ENCODE results near the gene APOL5. TPM values are rescaled to one million over a fixed set of nuclear protein-coding genes. Genes with fewer than 3 reads are reported as not detected.

The APOL5 gene
- total and polyA plus RNA-seq, 10 of the 15 experiments (the other 5 are each of a cell fraction or from before 2014, with no cell fraction given) = not detected

DNA sequence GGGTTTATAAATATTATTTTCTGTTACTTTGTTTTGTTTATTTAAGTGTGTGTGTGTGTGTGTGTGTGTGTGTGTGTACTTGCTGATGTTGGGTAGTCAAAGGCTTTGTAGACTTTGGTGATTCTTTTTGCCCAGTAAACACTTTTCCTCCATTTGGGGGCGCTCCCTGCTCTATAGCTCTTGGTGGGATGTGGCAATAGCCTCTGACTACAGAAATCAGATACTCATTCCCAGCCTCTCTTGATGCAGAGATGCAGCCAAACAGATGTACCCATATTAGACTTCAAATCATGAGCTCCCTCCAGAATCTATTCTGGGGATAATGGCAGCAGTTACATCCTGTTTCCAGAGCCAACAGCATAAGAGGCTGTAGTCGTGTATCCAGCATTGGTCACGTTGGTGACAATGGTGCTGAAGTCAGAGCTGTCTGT lies 33.4 kb upstream of the APOL5 start (continued):
- TF ChIP-seq, protein P1, sequence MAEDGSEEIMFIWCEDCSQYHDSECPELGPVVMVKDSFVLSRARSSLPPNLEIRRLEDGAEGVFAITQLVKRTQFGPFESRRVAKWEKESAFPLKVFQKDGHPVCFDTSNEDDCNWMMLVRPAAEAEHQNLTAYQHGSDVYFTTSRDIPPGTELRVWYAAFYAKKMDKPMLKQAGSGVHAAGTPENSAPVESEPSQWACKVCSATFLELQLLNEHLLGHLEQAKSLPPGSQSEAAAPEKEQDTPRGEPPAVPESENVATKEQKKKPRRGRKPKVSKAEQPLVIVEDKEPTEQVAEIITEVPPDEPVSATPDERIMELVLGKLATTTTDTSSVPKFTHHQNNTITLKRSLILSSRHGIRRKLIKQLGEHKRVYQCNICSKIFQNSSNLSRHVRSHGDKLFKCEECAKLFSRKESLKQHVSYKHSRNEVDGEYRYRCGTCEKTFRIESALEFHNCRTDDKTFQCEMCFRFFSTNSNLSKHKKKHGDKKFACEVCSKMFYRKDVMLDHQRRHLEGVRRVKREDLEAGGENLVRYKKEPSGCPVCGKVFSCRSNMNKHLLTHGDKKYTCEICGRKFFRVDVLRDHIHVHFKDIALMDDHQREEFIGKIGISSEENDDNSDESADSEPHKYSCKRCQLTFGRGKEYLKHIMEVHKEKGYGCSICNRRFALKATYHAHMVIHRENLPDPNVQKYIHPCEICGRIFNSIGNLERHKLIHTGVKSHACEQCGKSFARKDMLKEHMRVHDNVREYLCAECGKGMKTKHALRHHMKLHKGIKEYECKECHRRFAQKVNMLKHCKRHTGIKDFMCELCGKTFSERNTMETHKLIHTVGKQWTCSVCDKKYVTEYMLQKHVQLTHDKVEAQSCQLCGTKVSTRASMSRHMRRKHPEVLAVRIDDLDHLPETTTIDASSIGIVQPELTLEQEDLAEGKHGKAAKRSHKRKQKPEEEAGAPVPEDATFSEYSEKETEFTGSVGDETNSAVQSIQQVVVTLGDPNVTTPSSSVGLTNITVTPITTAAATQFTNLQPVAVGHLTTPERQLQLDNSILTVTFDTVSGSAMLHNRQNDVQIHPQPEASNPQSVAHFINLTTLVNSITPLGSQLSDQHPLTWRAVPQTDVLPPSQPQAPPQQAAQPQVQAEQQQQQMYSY (CRISPR knock-in tag; IDR thresholded peaks at IDR 0.05) = no peak

DNA sequence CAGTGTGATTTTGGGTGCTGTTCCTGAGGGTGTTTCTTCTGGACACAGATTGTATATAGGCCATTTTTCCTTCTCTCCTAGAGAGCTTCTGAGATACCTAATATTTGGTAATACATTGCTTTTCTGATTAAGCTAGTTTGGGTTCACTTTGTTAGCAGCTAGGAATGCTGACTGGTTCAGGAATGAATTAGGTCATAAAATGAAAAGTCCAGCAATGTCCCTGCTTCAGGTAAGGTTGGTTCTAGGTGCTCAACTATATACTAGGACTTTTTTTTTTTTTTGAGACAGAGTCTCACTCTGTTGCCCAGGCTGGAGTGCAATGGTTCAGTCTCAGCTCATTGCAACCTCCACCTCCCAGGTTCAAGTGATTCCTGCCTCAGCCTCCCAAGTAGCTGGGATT lies 32.9 kb upstream of the APOL5 start:
- Histone ChIP-seq H3K4me2 (ENCODE audit: control insufficient read depth, insufficient read depth) (no peak overlapping the region), H3K4me3 (no peak overlapping the region), H2AFZ (ENCODE audit: control insufficient read depth, low read depth, low read length) (no peak overlapping the region), H3K4me1 (ENCODE audit: control insufficient read depth, insufficient read depth, low read length) (no peaks in the 10 kb centered on the region), H3K36me3 (ENCODE audit: control insufficient read depth in 2 of 2, insufficient read depth in 2 of 2, low read length in 1 of 2) (no peaks in the 10 kb centered on the region), H3K9ac (ENCODE audit: control insufficient read depth, insufficient read depth, low read length) (no peak overlapping the region), H3K79me2 (ENCODE audit: control insufficient read depth, insufficient read depth, low read length) (no peaks in the 10 kb centered on the region), H3K9me3 (replicated peaks; ENCODE audit: control insufficient read depth, insufficient read depth, low read length) (peaks cover 2% of the 10 kb centered on the region; the same call in 1 of the 3 replicates), H3K27me3 (replicated peaks in 1 of 2; ENCODE audit: control insufficient read depth in 2 of 2, insufficient read depth in 2 of 2, low read length in 1 of 2) (no peaks in the 10 kb centered on the region), H3K27ac (ENCODE audit: control insufficient read depth, insufficient read depth) (no peak overlapping the region), H4K20me1 (ENCODE audit: control insufficient read depth, insufficient read depth) (no peaks in the 10 kb centered on the region)
- FAIRE-seq (no peak), ATAC-seq (no peak), DNase-seq (ENCODE audit: low read depth, low spot score) (no peak)
- no TSS peak for BruUV-seq (replicated peaks)
- ChIA-PET CTCF (interaction anchor here (0.8 to 0.9 kb wide), 3 partner anchors 61 to 236 kb away, joined by 3 read pairs; no protein-coding TSS in a partner anchor), RAD21 (ENCODE audit: unreplicated experiment) (interaction anchor here (0.9 kb wide), 1 partner anchor 55 kb away, joined by 3 read pairs; no protein-coding TSS in a partner anchor), POLR2A (no interaction called here), SMC1A (ENCODE audit: uncharacterized antibody, unreplicated experiment) (interaction anchor here (0.6 to 2.0 kb wide), 4 partner anchors 8 to 64 kb away, joined by 3 to 5 read pairs (median 4); no protein-coding TSS in a partner anchor)
- intact Hi-C loops (cut with micrococcal nuclease; ENCODE audit: unreplicated experiment) = no loop called here
- in situ Hi-C loops (cut with MboI) = no loop called here
- TF ChIP-seq ETV6 (conservative IDR thresholded peaks at IDR 0.05 in 1 of 2, IDR thresholded peaks at IDR 0.05 in 1 of 2; ENCODE audit: borderline replicate concordance in 1 of 2, low read depth in 1 of 2) (no peak), PML (IDR thresholded peaks at IDR 0.05; ENCODE audit: low read length) (no peak), ZNF622 (IDR thresholded peaks at IDR 0.05) (no peak), MEF2A (IDR thresholded peaks at IDR 0.05; ENCODE audit: insufficient read depth, low read depth, low read length) (no peak), NBN (IDR thresholded peaks at IDR 0.05) (no peak), ZBED1 (IDR thresholded peaks at IDR 0.05; ENCODE audit: borderline replicate concordance) (no peak), TBL1XR1 (IDR thresholded peaks at IDR 0.05; ENCODE audit: low read depth, low read length) (no peak), FOS (IDR thresholded peaks at IDR 0.05; ENCODE audit: borderline replicate concordance, extremely low read depth, insufficient read length) (no peak), TCF7 (IDR thresholded peaks at IDR 0.05; ENCODE audit: borderline replicate concordance) (no peak), NFYA (IDR thresholded peaks at IDR 0.05; ENCODE audit: borderline replicate concordance, low read depth, low read length) (no peak)
- TF ChIP-seq, protein P2, sequence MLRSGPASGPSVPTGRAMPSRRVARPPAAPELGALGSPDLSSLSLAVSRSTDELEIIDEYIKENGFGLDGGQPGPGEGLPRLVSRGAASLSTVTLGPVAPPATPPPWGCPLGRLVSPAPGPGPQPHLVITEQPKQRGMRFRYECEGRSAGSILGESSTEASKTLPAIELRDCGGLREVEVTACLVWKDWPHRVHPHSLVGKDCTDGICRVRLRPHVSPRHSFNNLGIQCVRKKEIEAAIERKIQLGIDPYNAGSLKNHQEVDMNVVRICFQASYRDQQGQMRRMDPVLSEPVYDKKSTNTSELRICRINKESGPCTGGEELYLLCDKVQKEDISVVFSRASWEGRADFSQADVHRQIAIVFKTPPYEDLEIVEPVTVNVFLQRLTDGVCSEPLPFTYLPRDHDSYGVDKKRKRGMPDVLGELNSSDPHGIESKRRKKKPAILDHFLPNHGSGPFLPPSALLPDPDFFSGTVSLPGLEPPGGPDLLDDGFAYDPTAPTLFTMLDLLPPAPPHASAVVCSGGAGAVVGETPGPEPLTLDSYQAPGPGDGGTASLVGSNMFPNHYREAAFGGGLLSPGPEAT (IDR thresholded peaks at IDR 0.05; ENCODE audit: low read depth) = no peak
- TF ChIP-seq, protein P3, sequence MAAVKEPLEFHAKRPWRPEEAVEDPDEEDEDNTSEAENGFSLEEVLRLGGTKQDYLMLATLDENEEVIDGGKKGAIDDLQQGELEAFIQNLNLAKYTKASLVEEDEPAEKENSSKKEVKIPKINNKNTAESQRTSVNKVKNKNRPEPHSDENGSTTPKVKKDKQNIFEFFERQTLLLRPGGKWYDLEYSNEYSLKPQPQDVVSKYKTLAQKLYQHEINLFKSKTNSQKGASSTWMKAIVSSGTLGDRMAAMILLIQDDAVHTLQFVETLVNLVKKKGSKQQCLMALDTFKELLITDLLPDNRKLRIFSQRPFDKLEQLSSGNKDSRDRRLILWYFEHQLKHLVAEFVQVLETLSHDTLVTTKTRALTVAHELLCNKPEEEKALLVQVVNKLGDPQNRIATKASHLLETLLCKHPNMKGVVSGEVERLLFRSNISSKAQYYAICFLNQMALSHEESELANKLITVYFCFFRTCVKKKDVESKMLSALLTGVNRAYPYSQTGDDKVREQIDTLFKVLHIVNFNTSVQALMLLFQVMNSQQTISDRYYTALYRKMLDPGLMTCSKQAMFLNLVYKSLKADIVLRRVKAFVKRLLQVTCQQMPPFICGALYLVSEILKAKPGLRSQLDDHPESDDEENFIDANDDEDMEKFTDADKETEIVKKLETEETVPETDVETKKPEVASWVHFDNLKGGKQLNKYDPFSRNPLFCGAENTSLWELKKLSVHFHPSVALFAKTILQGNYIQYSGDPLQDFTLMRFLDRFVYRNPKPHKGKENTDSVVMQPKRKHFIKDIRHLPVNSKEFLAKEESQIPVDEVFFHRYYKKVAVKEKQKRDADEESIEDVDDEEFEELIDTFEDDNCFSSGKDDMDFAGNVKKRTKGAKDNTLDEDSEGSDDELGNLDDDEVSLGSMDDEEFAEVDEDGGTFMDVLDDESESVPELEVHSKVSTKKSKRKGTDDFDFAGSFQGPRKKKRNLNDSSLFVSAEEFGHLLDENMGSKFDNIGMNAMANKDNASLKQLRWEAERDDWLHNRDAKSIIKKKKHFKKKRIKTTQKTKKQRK (IDR thresholded peaks at IDR 0.05; ENCODE audit: low read depth, low read length) = no peak

Measured in GM12878 (cell line).